Jurkat, Clone E6-1 (cell line): ENCODE measurements around the gene TAGAP.
"Not testable (repeated sequence)": the region's sequence is repeated elsewhere in the genome, so short reads cannot be mapped to it uniquely, and the experiment has no call there.

Experiments used
- DNase-seq: peaks from one replicate; pipeline ENCODE4 v3.0.0-alpha.2; 2011; ENCODE audit warnings: low read depth, low spot score
- H3K4me3 ChIP-seq: 2 replicates; pipeline ENCODE4 v1.5.1; 2011; ENCODE audit warnings: mild to moderate bottlenecking, low read length, control low read depth, moderate library complexity

Gene TAGAP

DNA sequence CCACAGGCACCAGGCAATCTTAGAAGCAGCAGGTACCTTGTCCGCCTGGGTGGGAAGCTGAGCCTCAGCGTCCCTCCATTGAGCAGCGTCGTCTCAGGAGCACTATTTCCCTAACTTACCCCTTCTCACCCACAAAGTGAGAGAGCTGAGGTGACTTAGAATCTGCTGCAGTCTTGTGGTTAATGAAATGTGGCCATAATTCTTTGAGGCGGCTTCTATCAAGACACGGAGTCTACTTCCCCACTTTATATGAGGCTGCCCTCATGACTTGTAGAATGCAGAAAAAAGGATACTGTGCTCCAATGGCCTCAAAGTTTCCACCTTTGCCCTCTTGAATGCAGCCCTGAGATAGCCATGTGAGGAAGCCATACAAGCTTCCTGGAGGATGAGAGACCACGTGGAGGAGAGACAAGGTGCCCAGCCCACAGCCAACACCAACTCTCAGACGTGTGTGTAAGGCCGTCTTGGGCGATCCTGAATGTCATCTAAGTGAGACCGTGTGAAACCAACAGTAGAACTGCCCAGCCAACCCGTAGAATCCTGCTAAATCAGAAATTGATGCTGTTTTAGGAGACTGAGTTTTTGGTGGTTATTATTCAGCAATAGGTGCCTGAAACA, 9.1 kb upstream of the TAGAP start:
- H3K4me3 ChIP-seq: no peak overlapping the region
- peak; percentile 39 for DNase-seq

DNA sequence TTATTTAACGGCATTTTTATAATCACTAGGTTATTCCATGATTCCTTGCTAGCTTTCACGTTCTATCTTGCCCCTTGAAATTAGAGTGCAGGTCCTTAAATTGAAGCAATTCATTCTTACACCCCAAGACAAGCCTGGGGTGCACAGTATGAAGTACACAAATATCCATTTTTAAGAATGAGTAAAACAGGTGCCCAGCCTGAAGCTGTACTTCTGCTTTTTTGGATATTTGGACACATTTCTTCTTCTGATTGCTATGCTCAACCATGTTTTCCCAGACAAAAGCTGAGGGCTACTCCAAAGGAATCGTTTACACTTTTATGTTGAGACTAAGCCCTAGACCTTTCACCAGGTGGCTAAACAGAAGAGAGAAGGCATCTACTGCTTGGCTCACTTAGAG, 7.9 kb upstream of the TAGAP start:
- no peak overlapping the region for H3K4me3 ChIP-seq
- DNase-seq: no peak

DNA sequence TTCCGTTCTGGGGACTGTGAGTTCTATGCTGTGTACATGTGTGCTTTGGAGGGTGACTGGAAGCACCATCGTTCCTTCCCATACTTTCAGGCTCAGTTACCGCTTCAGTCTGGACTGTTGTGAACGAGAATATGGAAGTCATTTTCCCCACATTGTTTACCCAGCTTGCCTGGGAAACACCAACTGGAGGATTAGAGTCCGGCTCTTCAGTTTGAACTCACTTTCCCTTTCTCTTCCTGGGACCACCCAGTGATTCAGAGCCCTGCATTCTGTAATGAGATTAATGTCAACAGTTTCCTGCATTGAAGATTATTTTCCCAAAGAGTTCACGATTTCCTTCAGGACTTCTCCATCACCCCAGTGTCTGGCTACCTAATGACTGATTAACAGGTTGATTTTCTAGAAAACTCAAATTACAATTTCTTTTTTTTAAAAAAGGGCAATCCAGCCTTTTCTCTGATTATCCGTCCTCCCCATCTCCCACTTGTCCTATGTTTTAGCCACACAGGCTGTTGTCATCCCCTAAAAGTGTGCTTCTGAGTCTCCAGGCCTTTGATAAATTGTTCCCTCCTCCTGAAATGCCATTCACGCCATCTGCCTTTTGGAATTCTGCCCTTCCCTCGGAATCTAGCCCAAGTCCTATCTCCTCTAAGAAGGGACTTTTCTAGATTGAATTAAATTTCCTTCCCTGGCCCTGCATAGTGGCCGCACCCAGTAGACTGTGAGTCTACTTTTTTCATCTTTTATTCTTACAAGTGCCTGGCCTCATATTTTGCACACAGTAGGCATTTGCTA, 3.3 kb upstream of the TAGAP start:
- H3K4me3 ChIP-seq: no peak overlapping the region
- no peak for DNase-seq

DNA sequence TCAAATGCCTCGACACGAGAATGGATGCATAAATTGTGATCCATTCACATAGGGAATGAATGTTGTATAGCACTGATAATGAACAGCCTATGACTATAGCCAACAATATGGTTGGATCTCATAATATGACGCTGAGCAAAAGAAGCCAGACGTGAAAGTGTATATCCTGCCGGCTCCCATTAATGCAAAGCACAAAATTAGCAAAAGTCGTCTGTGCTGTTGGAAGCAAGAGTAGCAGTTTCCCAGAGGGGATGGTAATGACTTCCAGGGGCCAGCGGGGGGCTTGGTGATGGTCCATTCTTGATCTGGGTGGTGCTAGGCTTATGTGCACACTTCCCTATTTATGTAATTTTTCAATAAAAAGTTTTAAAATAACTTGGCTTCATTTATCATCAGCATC, 1.0 kb upstream of the TAGAP start:
- no peak for DNase-seq
- H3K4me3 ChIP-seq: no peak overlapping the region

DNA sequence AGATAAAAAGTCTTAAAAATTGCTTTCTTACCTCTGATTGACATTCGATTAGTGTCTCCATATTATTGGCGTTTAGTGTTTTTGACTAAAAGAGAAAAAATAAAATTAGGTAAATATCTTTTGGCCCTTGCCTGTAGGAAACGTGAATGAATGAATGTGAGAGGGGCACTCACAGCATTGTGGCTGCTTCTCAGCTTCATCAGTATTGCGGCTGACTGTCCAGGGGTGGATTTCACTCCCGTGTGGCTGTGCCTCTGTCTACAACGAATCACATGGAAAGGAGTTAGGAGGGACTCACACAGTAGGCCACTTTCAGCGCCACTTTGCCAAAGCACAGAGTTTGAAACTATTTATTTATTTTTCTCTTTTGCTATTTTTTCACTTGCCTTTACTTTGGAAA, 844 bp downstream of the TAGAP start:
- DNase-seq: no peak
- H3K4me3 ChIP-seq: peak overlapping the region; percentile 59

DNA sequence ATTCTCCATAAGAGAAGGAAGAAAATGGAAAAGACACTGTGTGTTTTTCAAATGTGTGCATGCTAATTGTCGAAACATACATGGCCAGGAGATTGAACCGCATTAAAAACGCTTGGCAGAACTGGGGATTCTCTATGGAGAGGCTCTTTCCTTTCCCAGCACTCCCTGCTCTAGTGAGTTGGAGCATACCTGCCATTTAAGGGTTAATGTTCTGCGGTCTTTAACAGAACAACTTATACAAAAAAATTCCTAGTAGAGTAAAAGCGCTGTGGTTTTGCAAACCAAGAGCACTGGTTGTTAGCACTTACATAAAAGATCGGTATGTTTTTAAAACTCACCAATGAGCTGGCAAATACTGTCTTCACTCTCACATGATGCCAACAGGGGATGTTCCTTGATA, 1.5 kb downstream of the TAGAP start:
- DNase-seq: peak; percentile 87
- H3K4me3 ChIP-seq: peak overlapping the region; percentile 59

DNA sequence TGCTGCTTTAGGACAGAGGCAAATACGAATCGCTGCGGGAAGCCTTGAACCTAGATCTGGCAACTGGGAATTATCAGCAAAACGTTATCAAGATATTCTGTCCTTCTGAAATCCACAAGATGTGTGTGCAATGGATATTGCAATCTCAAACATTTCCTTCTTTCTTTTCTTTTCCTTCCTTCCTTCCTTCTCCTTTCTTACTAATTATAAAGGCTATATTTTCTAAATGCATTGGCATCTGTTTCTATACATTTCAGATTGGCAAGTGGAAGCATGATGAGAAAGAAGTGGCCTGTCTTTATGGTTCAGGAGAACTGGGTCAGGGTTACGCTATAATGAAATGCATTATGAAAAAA, 2.0 kb downstream of the TAGAP start:
- no peak for DNase-seq
- H3K4me3 ChIP-seq: no peak overlapping the region; the same call in 1 of the 2 replicates

DNA sequence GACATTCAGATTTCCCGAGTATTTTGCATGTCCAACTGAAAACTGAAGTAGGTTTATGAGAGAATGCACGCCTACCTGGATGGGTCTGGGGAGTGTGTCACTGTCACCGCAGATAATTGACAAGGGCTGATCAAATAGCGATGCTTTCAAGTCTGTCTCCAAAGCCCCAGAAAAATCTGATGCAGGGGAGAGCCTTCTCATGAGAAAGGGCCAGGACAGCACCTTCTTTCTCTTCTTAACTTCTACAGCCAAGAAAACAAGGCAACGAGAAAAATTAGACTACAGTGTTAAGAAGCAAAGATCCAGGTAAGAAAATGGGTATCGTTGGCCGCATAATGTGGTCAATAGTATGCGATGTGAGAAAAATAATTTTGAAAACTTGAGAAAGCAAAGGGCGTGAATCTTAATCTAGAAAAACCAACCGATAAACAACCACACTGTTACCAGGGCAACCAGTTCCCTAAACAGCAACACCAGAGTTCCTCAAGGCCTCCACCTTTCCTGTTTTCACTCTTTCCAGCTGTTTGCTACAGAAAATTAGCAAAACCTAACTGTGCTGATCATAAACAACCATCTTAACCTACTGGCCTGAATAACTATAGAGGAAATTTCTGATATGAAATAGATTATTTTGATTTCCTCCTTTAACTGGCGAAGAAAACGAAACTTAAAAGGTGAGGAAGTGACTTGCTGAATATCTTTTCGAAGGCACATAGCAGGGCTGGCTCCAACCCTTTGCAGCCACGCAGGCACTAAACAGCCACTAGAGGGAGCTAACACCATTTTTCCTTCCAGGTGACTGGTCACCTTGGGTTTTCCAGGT, 2.6 kb downstream of the TAGAP start:
- H3K4me3 ChIP-seq: peak overlapping the region; percentile 28; the same call in 1 of the 2 replicates
- peak; percentile 74 for DNase-seq

DNA sequence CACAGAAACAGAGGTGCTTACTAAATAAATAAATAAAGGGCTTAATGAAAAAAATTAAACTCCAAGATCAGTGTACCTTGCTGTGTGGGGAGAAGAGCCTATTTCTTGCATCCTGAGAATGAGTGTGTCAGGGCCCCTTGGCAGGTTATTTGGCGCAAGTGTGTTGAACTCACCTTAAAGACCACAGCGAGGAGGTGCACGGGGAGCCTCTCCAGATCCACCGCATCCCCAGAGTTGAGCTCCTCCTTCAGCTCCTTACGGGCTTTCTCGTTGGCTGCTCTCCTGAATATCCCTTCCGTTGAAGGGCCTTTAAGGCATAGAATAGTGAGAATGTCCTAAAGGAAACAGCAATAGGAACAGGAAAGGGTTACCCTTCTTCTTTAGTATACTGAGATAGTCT, 3.6 kb downstream of the TAGAP start:
- no peak overlapping the region for H3K4me3 ChIP-seq
- no peak for DNase-seq

DNA sequence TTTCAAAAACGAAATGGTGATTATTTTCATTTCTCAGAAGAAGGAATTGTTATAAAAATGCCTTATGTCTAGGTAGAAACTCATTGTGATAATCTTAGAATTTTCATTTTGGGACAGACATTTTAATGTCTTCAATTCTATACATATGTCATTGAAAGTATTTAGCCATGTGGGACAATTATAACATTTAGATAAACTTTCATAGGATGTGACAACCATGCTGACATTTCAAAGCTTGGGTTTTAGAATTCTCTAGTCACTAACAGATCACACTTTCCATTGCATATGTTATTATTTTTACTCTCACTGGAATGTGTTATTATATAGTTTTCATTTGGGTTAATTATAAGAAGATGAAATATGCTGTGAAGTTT, 4.9 kb downstream of the TAGAP start:
- no peak for DNase-seq
- no peak overlapping the region for H3K4me3 ChIP-seq

DNA sequence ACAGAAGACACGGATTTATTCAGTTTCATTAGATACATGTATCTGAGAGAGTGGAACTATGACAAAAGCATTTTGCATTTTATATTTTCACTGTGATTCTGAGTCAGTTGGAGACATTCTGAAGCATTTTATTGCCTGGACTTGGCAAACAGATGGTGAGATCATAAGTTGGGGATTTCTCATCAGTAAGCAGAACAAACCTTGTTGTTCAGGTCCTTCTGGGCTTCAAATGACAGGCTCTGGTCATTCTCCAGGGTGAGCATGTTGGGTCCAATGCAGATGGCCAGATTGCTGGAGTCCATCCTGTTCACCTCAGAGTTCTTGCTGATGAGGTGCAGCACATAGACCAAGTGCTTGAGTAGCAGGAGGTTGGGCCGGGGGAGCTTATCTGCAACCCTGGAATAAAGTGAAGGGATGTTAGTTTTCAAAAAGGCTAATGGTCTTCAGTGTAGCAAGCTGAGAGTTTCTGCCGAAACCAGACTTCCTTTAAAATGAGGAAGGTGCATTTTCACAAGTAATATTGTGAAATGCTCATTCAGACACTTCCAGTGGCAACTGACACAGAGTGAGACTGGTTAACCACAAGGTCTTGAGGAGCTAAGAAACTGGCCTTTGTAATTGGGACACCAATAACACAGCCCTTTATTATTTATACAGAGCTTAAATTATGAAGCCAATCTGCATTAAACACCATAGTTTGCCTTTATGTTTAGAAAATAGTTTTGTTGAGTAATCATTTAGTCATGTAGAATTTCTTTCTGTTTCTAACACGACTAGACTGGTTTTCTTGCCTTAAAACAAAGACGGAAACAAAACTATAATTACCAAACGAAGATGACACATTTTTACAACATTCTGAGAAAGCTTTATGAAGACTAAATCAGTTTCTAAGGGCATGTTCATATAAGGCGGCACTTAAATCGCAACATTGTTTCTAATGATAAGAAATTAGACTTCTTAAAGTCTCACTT, 5.6 kb downstream of the TAGAP start:
- no peak for DNase-seq
- no peak overlapping the region for H3K4me3 ChIP-seq

DNA sequence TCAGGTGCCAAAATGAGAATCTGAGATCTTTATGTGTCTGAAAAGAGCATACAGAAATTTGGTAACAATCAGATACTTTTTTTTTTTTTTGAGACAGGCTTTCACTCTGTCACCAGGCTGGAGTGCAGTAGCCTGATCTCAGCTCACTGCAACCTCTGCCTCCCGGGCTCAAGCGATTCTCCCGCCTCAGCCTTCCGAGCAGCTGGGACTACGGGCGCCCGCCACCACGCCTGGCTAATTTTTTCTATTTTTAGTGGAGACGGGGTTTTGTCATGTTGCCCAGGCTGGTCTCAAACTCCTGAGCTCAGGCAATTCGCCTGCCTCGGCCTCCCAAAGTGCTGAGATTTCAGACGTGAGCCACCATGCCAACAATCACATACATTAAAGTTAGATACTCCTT, 6.5 kb downstream of the TAGAP start:
- H3K4me3 ChIP-seq, DNase-seq: not testable (repeated sequence)

DNA sequence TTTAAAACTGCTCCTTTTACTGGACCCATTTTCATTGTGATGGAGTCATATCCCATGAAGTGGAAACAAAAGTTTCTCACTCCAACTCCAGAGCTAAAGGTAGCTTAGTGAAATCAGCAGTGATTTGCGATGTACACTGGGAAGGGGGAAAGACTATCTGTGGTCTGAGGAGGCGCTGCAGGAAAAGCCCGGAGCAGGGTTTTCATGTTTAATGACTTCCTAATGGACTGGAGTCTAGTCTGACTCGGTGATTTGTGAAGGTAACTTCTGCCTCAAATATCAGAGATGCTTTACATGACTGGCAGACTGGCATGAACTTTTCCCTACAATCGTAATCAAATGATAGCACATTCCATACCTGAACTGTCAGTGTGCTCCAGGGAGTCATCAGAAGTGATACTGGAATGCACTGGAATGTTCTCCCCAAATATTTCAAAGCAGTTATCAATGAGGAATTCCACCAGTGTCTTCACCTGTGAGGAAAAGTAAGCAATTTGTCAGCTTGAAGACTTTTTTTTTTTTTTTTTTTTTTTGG, 7.0 kb downstream of the TAGAP start:
- no peak for DNase-seq
- no peak overlapping the region for H3K4me3 ChIP-seq

DNA sequence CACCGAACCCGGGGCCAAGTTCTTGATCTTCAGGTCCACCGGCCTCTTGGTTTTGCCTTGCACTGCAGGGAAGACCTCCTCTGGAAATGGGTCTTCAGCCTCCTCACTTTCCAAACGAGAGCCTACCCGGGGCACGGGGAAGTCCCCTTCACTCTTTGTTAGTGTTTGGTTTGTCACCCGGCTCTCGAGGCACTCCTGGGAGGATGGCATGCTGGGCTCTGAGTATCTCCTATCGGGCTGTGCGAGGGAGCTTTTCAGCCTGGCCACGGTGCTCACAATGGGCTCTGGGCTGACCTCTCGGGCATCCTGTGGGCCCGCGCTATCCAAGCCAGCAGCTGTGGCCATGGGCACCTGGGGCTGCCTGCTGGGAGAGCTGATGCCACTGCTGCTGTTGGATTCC, 8.1 kb downstream of the TAGAP start:
- no peak for DNase-seq
- no peak overlapping the region for H3K4me3 ChIP-seq

DNA sequence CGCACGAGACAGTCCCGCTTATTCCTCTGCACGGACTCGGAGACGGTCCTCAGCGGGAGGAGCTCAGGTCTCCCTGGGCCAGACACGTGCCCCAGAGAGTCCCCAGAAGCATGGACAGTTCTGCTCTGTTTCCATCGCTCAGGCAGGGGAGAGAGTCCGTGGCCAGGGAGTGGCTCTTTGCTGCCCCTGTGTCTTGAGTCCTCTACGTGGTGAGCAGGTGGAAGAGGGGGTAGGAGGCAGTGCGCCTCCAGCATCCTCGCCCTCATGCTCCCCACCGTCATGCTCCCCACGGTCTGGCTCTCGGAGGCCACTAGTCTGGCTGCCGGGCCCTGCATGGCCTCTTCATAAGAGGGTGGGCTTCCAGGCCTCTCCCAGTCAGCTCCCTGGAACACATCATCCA, 8.9 kb downstream of the TAGAP start:
- no peak overlapping the region for H3K4me3 ChIP-seq
- no peak for DNase-seq

DNA sequence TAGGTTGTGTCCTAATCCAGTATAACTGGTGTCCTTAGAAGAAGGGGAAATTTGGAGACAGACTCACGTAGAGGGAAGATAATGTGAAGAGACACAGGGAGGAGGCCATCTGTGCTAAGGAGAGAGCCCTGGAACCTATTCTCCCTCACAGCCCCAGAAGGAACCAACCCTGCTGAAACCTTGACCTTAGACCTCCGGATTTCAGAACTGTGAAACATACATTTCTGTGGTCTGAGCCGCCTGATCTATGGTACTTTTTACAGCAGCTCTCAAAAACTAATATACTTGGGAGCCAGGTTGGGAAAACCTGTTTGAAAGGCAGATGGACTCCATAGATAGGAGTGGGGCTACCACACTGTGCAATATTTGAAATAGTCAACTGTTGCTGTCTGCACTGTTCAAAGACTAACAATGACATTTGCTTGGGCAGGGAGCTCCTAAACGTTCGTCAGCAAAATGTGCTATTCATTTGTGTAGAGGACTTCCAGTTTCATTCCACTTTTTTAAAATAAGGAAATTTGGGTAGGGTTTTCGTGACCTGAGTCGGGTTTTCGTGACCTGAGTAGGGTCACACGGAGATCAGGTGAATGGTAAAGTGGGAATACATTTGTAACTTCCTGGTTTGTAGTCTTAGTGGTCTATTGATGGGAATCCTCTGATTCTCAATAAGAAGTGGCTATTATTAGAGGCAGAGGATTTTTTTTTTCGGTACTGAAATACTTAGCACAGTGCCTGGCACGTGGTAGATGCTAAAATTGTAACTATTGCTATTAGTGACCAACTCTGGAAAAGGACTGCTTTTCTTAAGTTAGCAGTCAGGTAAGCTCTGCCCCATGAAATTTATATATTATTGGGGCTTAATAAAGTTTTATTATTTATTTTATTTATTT, 11.4 kb downstream of the TAGAP start:
- DNase-seq: no peak
- no peak overlapping the region for H3K4me3 ChIP-seq

DNA sequence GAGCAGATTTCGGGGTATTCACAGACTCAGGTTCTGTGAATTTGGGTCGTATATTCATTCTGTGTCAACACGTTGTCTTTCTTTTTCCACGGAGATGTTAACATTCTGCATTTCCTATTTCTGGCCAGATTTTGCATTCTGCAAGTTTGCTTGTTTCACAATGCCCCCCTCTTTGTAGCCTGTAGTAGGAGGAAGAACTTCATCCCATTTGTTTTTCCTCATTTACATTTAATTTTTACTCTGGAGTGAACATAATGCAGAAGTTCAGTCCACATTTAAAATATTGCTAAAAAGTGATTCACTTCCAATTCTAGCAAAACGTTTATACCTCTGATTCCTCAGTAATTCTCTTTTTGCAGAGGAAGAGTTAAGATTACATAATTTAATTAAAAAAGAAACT, 12.9 kb downstream of the TAGAP start:
- DNase-seq: no peak
- H3K4me3 ChIP-seq: no peak overlapping the region

DNA sequence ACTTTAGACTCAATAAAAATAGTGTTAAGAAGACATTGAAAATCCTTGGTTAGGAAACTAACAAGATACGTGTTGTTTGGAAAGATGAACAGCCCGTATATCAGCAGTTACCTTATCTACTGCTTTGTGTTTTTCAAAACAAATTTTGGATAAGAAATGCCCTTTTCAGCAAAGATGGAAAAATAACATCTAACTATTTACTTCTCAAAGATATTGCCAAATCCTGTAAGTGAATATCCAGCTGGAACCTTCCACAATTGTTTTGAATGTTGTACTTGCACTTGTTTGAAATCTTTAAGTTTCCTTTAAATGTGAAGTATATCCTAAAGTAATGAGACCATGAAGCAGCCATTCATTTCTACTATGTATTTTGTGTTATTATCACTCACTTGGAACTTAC, 14.6 kb downstream of the TAGAP start:
- DNase-seq: no peak
- H3K4me3 ChIP-seq: no peak overlapping the region
